SK-N-SH (cell line): ENCODE data around the gene MAP2K7. TPM values are rescaled to one million over a fixed set of nuclear protein-coding genes. Genes with fewer than 3 reads are reported as not detected.

Source experiments
- CTCF ChIA-PET: fragments of 300-600, 350-600 bp; formaldehyde crosslinking; extraction: SDS; loops from one replicate; lab custom pipeline; 2021; lab: Yijun Ruan, JAX
- POLR2A ChIA-PET: fragments of 350-600 bp; sonication (Branson Sonifier 250); formaldehyde crosslinking; extraction: SDS; loops from one replicate; lab custom pipeline; 2020; ENCODE audit warnings: antibody characterized with exemption, inconsistent platforms; lab: Yijun Ruan, JAX
- DNase-seq: peaks from one replicate; pipeline ENCODE4 v3.0.0; 2012
- H2AFZ ChIP-seq: fragments of 200-600 bp; sonication (generic); 2 replicates; pipeline ENCODE4 v1.8.1; 2016; ENCODE audit warnings: antibody characterized with exemption, mild to moderate bottlenecking, low read depth
- H3F3A ChIP-seq: fragments of 200-600 bp; sonication (generic); replicated peaks from 2 replicates; pipeline ENCODE3; 2016; ENCODE audit warnings: antibody characterized with exemption, mild to moderate bottlenecking; ENCODE audit not compliant: insufficient read depth
- H3K27ac ChIP-seq, 2 experiments: fragments of 200-500 bp in 1 of 2; fragments of 200-600 bp in 1 of 2; sonication (Bioruptor generic) in 1 of 2; sonication (generic), shearing (Covaris generic) in 1 of 2; 2 replicates each; pipeline versions ENCODE4 v1.5.1 to v1.6.1; 2014 to 2016; ENCODE audit warnings: low read depth in 2 of 2, inconsistent platforms in 1 of 2, low read length in 1 of 2, mild to moderate bottlenecking in 1 of 2, mixed read lengths in 1 of 2
- H3K27me3 ChIP-seq: fragments of 200-600 bp; sonication (generic), shearing (Covaris generic); 2 replicates; pipeline ENCODE4 v1.6.1; 2016; ENCODE audit warnings: mixed run types; ENCODE audit not compliant: insufficient read depth
- H3K36me3 ChIP-seq, 2 experiments: fragments of 200-500 bp in 1 of 2; fragments of 200-600 bp in 1 of 2; sonication (Bioruptor generic) in 1 of 2; sonication (generic) in 1 of 2; replicated peaks in 1 of 2; 2 replicates each; pipeline versions ENCODE3 to v1.5.1; 2014 to 2016; ENCODE audit warnings: low read length in 1 of 2, mild to moderate bottlenecking in 1 of 2; ENCODE audit not compliant: insufficient read depth in 2 of 2, control insufficient read depth in 1 of 2
- H3K4me1 ChIP-seq, 2 experiments: fragments of 200-500 bp in 1 of 2; fragments of 200-600 bp in 1 of 2; sonication (Bioruptor generic) in 1 of 2; sonication (generic), shearing (Covaris generic) in 1 of 2; 2 replicates each; pipeline versions ENCODE4 v1.5.1 to v1.6.1; 2014 to 2016; ENCODE audit warnings: low read depth in 1 of 2, low read length in 1 of 2, mixed run types in 1 of 2; ENCODE audit not compliant: insufficient read depth in 2 of 2, control insufficient read depth in 1 of 2
- H3K4me2 ChIP-seq: fragments of 200-600 bp; sonication (generic), shearing (Covaris generic); 2 replicates; pipeline ENCODE4 v1.6.1; 2017; ENCODE audit warnings: mixed run types
- H3K4me3 ChIP-seq, 2 experiments: fragments of 200-500 bp in 1 of 2; fragments of 200-600 bp in 1 of 2; sonication (Bioruptor generic) in 1 of 2; sonication (generic), shearing (Covaris generic) in 1 of 2; 2 replicates each; pipeline versions ENCODE4 v1.5.1 to v1.8.1; 2014 to 2016; ENCODE audit warnings: low read depth in 2 of 2, inconsistent platforms in 1 of 2, low read length in 1 of 2, mild to moderate bottlenecking in 1 of 2, mixed read lengths in 1 of 2, moderate library complexity in 1 of 2
- H3K79me2 ChIP-seq: fragments of 200-600 bp; sonication (generic); 2 replicates; pipeline ENCODE4 v1.8.1; 2017; ENCODE audit warnings: mild to moderate bottlenecking; ENCODE audit not compliant: insufficient read depth
- H3K9ac ChIP-seq: fragments of 200-600 bp; sonication (generic); 2 replicates; pipeline ENCODE4 v1.6.1; 2017; ENCODE audit warnings: mixed run types
- H3K9me2 ChIP-seq: fragments of 200-600 bp; sonication (generic); 2 replicates; pipeline ENCODE4 v1.6.1; 2017; ENCODE audit warnings: mixed run types
- H3K9me3 ChIP-seq: fragments of 200-600 bp; sonication (generic); 2 replicates; pipeline ENCODE4 v1.6.1; 2017; ENCODE audit warnings: mixed run types, mild to moderate bottlenecking, moderate library complexity
- H4K20me1 ChIP-seq: fragments of 200-600 bp; sonication (generic); 2 replicates; pipeline ENCODE4 v1.6.1; 2017; ENCODE audit warnings: mild to moderate bottlenecking, mixed run types; ENCODE audit not compliant: insufficient read depth
- EP300 ChIP-seq, 2 experiments: IDR thresholded peaks; 2 replicates each; pipeline versions ENCODE4 v1.4.0 to v1.6.1; 2012; ENCODE audit warnings: borderline replicate concordance in 1 of 2, low read depth in 1 of 2, low read length in 1 of 2
- FOXJ3 ChIP-seq: sonication (generic); formaldehyde crosslinking; IDR thresholded peaks from 2 replicates; pipeline ENCODE4 v1.5.1; 2020; ENCODE audit warnings: mild to moderate bottlenecking, missing genetic modification reagents
- JUND ChIP-seq: IDR thresholded peaks from 2 replicates; pipeline ENCODE4 v1.4.0; 2012
- MEF2A ChIP-seq: IDR thresholded peaks from 2 replicates; pipeline ENCODE4 v1.4.0; 2012; ENCODE audit warnings: low read depth, borderline replicate concordance
- MXI1 ChIP-seq: IDR thresholded peaks from 2 replicates; pipeline ENCODE4 v1.6.1; 2012; ENCODE audit warnings: mild to moderate bottlenecking, low read depth, low read length, improper control_type of control experiment
- NFIC ChIP-seq: IDR thresholded peaks from 2 replicates; pipeline ENCODE4 v1.4.0; 2012; ENCODE audit warnings: borderline replicate concordance
- NRF1 ChIP-seq: IDR thresholded peaks from 2 replicates; pipeline ENCODE4 v1.6.1; 2012; ENCODE audit warnings: low read depth, mild to moderate bottlenecking, low read length
- SIN3A ChIP-seq: IDR thresholded peaks from 2 replicates; pipeline ENCODE4 v1.6.1; 2012; ENCODE audit warnings: low read depth, mild to moderate bottlenecking, low read length, moderate library complexity, borderline replicate concordance
- TAF1 ChIP-seq: IDR thresholded peaks from 2 replicates; pipeline ENCODE4 v1.6.1; 2012; ENCODE audit warnings: low read depth, mild to moderate bottlenecking, low read length, moderate library complexity, borderline replicate concordance
- TCF12 ChIP-seq: IDR thresholded peaks from 2 replicates; pipeline ENCODE4 v1.4.0; 2012
- YY1 ChIP-seq: IDR thresholded peaks from 2 replicates; pipeline ENCODE4 v1.4.0; 2012; ENCODE audit warnings: low read depth, mild to moderate bottlenecking
- WGBS: methylation state at CpG from one replicate; pipeline ENCODE4 v1.1.6; 2017; ENCODE audit warnings: low lambda C conversion rate; 5-methylcytosine and 5-hydroxymethylcytosine counted together
- polyA plus RNA-seq, 3 experiments: library from polyadenylated mRNA; depleted of rRNA; stranded (reverse); fragments of >200 nt; gene quantifications; 2 replicates each; pipeline ENCODE4 v1.2.3, GENCODE V29; 2012
- TF ChIP-seq, protein P1 (sequence below): IDR thresholded peaks from 2 replicates; pipeline ENCODE4 v1.6.1; 2012; ENCODE audit warnings: mild to moderate bottlenecking, low read depth, low read length, moderate library complexity
- TF ChIP-seq, protein P2 (sequence below): IDR thresholded peaks from 2 replicates; pipeline ENCODE4 v1.4.0; 2012; ENCODE audit warnings: low read depth
- TF ChIP-seq, protein P3 (sequence below): fragments of 150-350 bp; IDR thresholded peaks from 2 replicates; pipeline ENCODE4 v1.6.1; 2016; ENCODE audit warnings: mild to moderate bottlenecking, low read depth, low read length
- TF ChIP-seq, protein P4 (sequence below): IDR thresholded peaks from 2 replicates; pipeline ENCODE4 v1.4.0; 2012; ENCODE audit warnings: low read depth, borderline replicate concordance
- TF ChIP-seq, protein P5 (sequence below): fragments of 150-350 bp; IDR thresholded peaks from 2 replicates; pipeline ENCODE4 v1.6.1; 2017; ENCODE audit warnings: antibody characterized with exemption, low read length, low read depth, borderline replicate concordance

The MAP2K7 gene
- polyA plus RNA-seq, 1 of the 3 experiments (the other 2 are of a cell fraction): 13.0 TPM

DNA sequence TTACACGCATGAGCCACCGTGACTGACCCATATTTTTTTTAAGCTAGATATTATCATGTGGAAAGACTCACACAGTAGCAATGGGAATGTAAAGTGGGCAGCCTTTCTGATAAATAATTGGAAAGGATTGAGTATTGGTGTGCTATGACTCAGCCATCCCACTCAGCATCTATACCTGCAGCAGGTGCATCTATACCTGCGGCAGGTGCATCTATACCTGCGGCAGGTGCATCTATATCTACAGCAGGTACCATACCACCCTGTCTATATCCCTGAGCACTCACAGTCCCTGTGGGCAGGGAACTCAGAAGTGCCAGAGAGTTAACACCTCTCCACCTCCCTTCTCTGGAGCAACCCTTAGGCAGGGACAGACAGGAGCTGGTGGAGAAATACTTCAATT is 20.6 kb upstream of the MAP2K7 start:
- no peaks in the 10 kb centered on the region for H3K4me1 ChIP-seq
- H2AFZ ChIP-seq: no peak overlapping the region
- no peaks in the 10 kb centered on the region for H3K9me3 ChIP-seq
- no peak overlapping the region for H3K27ac ChIP-seq
- no peaks in the 10 kb centered on the region for H3K9me2 ChIP-seq
- no peak for DNase-seq
- CTCF ChIA-PET: interaction anchor here (0.6 to 1.3 kb wide), 4 partner anchors 21 to 156 kb away, joined by 3 to 4 read pairs (median 3); partner anchors contain the start of gene MAP2K7
- H3K36me3 ChIP-seq: no peaks in the 10 kb centered on the region
- H3K4me2 ChIP-seq: no peak overlapping the region
- TF ChIP-seq MEF2A (no peak), TCF12 (no peak), EP300 (IDR thresholded peaks at IDR 0.05; ENCODE audit: borderline replicate concordance in 1 of 2, low read depth in 1 of 2, low read length in 1 of 2) (no peak), FOXJ3 (CRISPR knock-in tag) (no peak)
- TF ChIP-seq, protein P1, sequence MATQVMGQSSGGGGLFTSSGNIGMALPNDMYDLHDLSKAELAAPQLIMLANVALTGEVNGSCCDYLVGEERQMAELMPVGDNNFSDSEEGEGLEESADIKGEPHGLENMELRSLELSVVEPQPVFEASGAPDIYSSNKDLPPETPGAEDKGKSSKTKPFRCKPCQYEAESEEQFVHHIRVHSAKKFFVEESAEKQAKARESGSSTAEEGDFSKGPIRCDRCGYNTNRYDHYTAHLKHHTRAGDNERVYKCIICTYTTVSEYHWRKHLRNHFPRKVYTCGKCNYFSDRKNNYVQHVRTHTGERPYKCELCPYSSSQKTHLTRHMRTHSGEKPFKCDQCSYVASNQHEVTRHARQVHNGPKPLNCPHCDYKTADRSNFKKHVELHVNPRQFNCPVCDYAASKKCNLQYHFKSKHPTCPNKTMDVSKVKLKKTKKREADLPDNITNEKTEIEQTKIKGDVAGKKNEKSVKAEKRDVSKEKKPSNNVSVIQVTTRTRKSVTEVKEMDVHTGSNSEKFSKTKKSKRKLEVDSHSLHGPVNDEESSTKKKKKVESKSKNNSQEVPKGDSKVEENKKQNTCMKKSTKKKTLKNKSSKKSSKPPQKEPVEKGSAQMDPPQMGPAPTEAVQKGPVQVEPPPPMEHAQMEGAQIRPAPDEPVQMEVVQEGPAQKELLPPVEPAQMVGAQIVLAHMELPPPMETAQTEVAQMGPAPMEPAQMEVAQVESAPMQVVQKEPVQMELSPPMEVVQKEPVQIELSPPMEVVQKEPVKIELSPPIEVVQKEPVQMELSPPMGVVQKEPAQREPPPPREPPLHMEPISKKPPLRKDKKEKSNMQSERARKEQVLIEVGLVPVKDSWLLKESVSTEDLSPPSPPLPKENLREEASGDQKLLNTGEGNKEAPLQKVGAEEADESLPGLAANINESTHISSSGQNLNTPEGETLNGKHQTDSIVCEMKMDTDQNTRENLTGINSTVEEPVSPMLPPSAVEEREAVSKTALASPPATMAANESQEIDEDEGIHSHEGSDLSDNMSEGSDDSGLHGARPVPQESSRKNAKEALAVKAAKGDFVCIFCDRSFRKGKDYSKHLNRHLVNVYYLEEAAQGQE: no peak
- TF ChIP-seq, protein P2, sequence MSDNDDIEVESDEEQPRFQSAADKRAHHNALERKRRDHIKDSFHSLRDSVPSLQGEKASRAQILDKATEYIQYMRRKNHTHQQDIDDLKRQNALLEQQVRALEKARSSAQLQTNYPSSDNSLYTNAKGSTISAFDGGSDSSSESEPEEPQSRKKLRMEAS: no peak
- H3K27me3 ChIP-seq: no peaks in the 10 kb centered on the region; the same call in 1 of the 2 replicates
- no peak overlapping the region for H3K9ac ChIP-seq
- H3K4me3 ChIP-seq: no peak overlapping the region
- H3F3A ChIP-seq: no peaks in the 10 kb centered on the region
- H4K20me1 ChIP-seq: no peaks in the 10 kb centered on the region
- POLR2A ChIA-PET: no interaction called here
- no peaks in the 10 kb centered on the region for H3K79me2 ChIP-seq
- WGBS: 70% methylated on average over 4 of the region's 4 CpGs

DNA sequence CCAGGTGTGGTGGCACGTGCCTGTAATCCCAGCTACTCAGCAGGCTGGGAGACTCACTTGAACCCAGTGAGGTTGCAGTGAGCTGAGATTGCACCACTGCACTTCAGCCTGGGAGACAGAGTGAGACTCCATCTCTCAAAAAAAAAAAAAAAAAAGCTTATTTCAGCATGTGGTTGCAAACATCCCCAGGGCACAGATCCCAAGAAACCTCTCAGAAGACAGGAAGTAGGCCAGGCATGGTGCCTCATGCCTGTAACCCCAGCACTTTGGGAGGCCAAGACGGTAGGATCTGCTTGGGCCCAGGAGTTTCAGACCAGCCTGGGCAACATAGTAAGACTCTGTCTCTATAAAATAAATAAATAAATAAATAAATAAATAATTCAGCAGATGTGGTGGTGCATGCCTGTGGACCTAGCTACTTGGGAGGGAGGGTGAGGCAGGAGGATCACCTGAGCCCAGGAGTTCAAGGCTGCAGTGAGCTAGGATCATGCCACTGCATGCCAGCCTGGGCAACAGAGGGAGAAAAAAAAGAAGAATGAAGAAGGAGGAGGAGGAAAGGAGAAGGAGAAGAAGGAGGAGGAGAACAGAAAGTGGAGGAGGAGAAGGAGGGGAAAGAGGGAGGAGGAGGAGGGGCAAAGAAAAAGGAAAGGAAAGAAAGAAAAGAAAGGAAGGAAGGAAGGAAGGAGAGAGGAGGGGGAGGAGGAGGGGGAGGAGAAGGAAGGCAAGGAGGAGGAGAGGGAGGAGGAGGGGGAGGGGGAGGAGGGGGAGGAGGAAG is 19.7 kb upstream of the MAP2K7 start:
- Histone ChIP-seq H3K36me3 (no peaks in the 10 kb centered on the region), H3F3A (no peaks in the 10 kb centered on the region), H3K9ac (no peak overlapping the region), H3K9me3 (no peaks in the 10 kb centered on the region), H3K4me2 (no peak overlapping the region), H3K27ac (no peak overlapping the region), H3K4me1 (no peaks in the 10 kb centered on the region), H3K9me2 (no peaks in the 10 kb centered on the region), H3K4me3 (no peak overlapping the region), H4K20me1 (no peaks in the 10 kb centered on the region), H3K27me3 (no peaks in the 10 kb centered on the region; the same call in 1 of the 2 replicates), H3K79me2 (no peaks in the 10 kb centered on the region), H2AFZ (no peak overlapping the region)
- no peak for DNase-seq
- CTCF ChIA-PET: interaction anchor here (0.6 to 1.3 kb wide), 2 partner anchors 16 to 44 kb away, joined by 3 read pairs; no protein-coding TSS in a partner anchor
- 96% methylated on average over 2 of the region's 2 CpGs for WGBS
- POLR2A ChIA-PET: no interaction called here
- TF ChIP-seq, protein P3, sequence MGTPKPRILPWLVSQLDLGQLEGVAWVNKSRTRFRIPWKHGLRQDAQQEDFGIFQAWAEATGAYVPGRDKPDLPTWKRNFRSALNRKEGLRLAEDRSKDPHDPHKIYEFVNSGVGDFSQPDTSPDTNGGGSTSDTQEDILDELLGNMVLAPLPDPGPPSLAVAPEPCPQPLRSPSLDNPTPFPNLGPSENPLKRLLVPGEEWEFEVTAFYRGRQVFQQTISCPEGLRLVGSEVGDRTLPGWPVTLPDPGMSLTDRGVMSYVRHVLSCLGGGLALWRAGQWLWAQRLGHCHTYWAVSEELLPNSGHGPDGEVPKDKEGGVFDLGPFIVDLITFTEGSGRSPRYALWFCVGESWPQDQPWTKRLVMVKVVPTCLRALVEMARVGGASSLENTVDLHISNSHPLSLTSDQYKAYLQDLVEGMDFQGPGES: no peak
- TF ChIP-seq NFIC (no peak), SIN3A (no peak), TAF1 (no peak), NRF1 (no peak), FOXJ3 (CRISPR knock-in tag) (no peak), MXI1 (no peak), YY1 (no peak), TCF12 (no peak), JUND (no peak)
- TF ChIP-seq, protein P4, sequence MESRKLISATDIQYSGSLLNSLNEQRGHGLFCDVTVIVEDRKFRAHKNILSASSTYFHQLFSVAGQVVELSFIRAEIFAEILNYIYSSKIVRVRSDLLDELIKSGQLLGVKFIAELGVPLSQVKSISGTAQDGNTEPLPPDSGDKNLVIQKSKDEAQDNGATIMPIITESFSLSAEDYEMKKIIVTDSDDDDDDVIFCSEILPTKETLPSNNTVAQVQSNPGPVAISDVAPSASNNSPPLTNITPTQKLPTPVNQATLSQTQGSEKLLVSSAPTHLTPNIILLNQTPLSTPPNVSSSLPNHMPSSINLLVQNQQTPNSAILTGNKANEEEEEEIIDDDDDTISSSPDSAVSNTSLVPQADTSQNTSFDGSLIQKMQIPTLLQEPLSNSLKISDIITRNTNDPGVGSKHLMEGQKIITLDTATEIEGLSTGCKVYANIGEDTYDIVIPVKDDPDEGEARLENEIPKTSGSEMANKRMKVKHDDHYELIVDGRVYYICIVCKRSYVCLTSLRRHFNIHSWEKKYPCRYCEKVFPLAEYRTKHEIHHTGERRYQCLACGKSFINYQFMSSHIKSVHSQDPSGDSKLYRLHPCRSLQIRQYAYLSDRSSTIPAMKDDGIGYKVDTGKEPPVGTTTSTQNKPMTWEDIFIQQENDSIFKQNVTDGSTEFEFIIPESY: no peak
- TF ChIP-seq, protein P5, sequence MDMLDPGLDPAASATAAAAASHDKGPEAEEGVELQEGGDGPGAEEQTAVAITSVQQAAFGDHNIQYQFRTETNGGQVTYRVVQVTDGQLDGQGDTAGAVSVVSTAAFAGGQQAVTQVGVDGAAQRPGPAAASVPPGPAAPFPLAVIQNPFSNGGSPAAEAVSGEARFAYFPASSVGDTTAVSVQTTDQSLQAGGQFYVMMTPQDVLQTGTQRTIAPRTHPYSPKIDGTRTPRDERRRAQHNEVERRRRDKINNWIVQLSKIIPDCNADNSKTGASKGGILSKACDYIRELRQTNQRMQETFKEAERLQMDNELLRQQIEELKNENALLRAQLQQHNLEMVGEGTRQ: no peak
